ENCODE results near the gene PAM. TPM values are rescaled to one million over a fixed set of nuclear protein-coding genes. Genes with fewer than 3 reads are reported as not detected.
"Not testable (repeated sequence)": the region's sequence is repeated elsewhere in the genome, so short reads cannot be mapped to it uniquely, and the experiment has no call there.

PAM gene
- total and polyA plus RNA-seq, 5 experiments from 2014 or later = 8.0 to 15.9 (median 9.7) TPM

GRCh38 chr5:102903074-102903871 lies 148.2 kb downstream of the PAM start:
- no peak overlapping the region for H3K4me3 Mint-ChIP-seq
- ATAC-seq = no peak

DNA sequence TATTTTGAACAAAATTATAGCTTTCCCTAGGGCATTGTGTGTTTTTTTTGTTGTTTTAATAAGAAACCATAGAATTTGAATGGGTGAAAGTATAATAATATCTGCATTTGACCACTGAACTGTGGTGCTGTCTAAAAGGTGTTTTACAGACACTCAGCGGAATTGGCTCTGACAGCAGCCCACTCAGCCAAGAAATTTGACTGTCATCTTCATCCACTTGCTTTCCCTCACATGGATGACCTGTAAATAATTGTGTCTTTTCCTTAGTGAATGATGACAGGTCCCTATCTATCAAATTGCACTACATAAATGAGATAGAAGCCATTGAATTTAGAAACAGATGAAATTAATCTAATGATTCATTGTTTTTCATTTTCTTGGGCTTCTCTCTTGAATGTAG lies 150.0 kb downstream of the PAM start:
- no peaks in the 10 kb centered on the region for H3K4me1 Mint-ChIP-seq
- POLR2A ChIA-PET = no interaction called here
- H3K4me3 Mint-ChIP-seq = no peak overlapping the region
- no peaks in the 10 kb centered on the region for H3K27me3 Mint-ChIP-seq
- H3K9me3 Mint-ChIP-seq = peaks cover 0 to 10% (median 4%) of the 10 kb centered on the region in 9 donors
- ATAC-seq = no peak
- peaks cover 0 to 2% (median 0%) of the 10 kb centered on the region in 3 donors for H3K36me3 Mint-ChIP-seq
- DNase-seq = no peak
- no peak overlapping the region for H3K27ac Mint-ChIP-seq

More at GRCh38 chr5:102903074-102903871, 148.2 kb downstream of the PAM start:
- no peak for DNase-seq
- Mint-ChIP-seq H3K27me3 (no peaks in the 10 kb centered on the region), H3K9me3 (peaks cover 0 to 10% (median 4%) of the 10 kb centered on the region in 9 donors), H3K27ac (no peak overlapping the region), H3K36me3 (peaks cover 0 to 2% (median 0%) of the 10 kb centered on the region in 3 donors), H3K4me1 (peaks cover 0 to 5% (median 0%) of the 10 kb centered on the region in 4 donors)
- POLR2A ChIA-PET = no interaction called here

- DNase-seq, ATAC-seq, H3K36me3 Mint-ChIP-seq, H3K4me1 Mint-ChIP-seq, H3K27me3 Mint-ChIP-seq, POLR2A ChIA-PET, H3K27ac Mint-ChIP-seq, H3K4me3 Mint-ChIP-seq: not testable (repeated sequence)
- peaks cover 0 to 10% (median 4%) of the 10 kb centered on the region in 9 donors for H3K9me3 Mint-ChIP-seq
These were observed 152.0 kb downstream of the PAM start for GRCh38 chr5:102907099-102907498.

- Mint-ChIP-seq H3K27ac (no peak overlapping the region), H3K4me1 (no peaks in the 10 kb centered on the region), H3K9me3 (peaks cover 0 to 10% (median 4%) of the 10 kb centered on the region in 9 donors), H3K27me3 (no peaks in the 10 kb centered on the region), H3K36me3 (peaks cover 0 to 4% (median 3%) of the 10 kb centered on the region in 3 donors), H3K4me3 (no peak overlapping the region)
- ATAC-seq = no peak
- DNase-seq = no peak
- POLR2A ChIA-PET = no interaction called here
These were observed 155.4 kb downstream of the PAM start for GRCh38 chr5:102910240-102911226.

GRCh38 chr5:102911973-102912372 lies 156.9 kb downstream of the PAM start:
- Mint-ChIP-seq H3K4me3 (no peak overlapping the region), H3K27ac (no peak overlapping the region), H3K36me3 (peaks cover 0 to 4% (median 3%) of the 10 kb centered on the region in 3 donors), H3K4me1 (no peaks in the 10 kb centered on the region), H3K27me3 (no peaks in the 10 kb centered on the region), H3K9me3 (peaks cover 0 to under 1% (median 0%) of the 10 kb centered on the region in 9 donors)
- POLR2A ChIA-PET = no interaction called here
- ATAC-seq (no peak), DNase-seq (no peak)

DNA sequence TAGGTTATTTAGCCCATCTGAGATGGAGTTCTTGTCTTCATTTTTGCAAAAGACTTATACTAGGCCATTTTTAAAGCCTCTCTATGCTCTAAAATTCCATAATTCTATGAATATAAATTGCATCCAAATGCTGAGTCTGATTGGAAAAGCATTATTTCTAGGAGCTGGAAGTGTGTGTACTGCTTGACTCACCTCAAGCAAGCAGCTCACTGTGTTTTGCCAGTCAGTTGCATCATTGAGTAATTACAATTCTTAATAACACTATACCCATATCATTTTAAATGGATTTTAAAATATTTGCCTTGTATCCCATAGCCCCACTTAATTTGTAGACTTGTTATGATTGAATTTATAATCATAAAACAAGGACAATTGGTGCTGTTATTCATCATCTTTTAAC lies 161.0 kb downstream of the PAM start:
- no peak for ATAC-seq
- H3K36me3 Mint-ChIP-seq = peaks cover 0 to 6% (median 3%) of the 10 kb centered on the region in 3 donors
- no peak overlapping the region for H3K4me3 Mint-ChIP-seq
- no peak overlapping the region for H3K27ac Mint-ChIP-seq
- no peak for DNase-seq
- no peaks in the 10 kb centered on the region for H3K27me3 Mint-ChIP-seq
- POLR2A ChIA-PET = no interaction called here
- H3K4me1 Mint-ChIP-seq = no peaks in the 10 kb centered on the region
- no peaks in the 10 kb centered on the region for H3K9me3 Mint-ChIP-seq

GRCh38 chr5:102918986-102919610 lies 164.0 kb downstream of the PAM start:
- ATAC-seq (no peak), DNase-seq (no peak)
- no peaks in the 10 kb centered on the region for H3K4me1 Mint-ChIP-seq
- POLR2A ChIA-PET = no interaction called here
- H3K4me3 Mint-ChIP-seq = no peak overlapping the region
- H3K27ac Mint-ChIP-seq = no peak overlapping the region
- peaks cover 0 to 3% (median under 1%) of the 10 kb centered on the region in 3 donors for H3K36me3 Mint-ChIP-seq
- H3K27me3 Mint-ChIP-seq = no peaks in the 10 kb centered on the region
- H3K9me3 Mint-ChIP-seq = no peaks in the 10 kb centered on the region

DNA sequence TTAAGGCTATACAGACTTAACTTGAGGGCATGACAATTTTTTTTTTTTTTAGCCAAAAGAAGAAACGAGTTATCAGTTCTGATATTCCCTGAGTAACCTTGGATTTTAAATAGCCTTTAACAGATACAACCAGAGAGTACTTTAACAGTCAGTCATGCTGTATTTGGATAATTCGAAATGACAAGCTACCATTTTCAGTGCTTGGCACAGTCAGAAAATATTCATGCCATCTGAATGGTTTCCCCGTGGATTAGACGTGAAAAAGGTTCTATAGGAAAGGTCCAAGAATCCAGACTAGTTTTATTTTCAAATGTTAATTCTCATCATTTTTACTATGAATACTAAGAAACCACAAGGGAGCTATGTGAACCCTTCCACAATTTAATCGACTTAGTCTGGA lies 165.7 kb downstream of the PAM start:
- POLR2A ChIA-PET = no interaction called here
- Mint-ChIP-seq H3K4me1 (no peaks in the 10 kb centered on the region), H3K36me3 (peaks cover 0 to 4% (median 0%) of the 10 kb centered on the region in 3 donors), H3K27ac (no peak overlapping the region), H3K9me3 (no peaks in the 10 kb centered on the region), H3K4me3 (no peak overlapping the region), H3K27me3 (no peaks in the 10 kb centered on the region)
- DNase-seq (no peak), ATAC-seq (no peak)

GRCh38 chr5:102921341-102922044 lies 166.4 kb downstream of the PAM start:
- POLR2A ChIA-PET = no interaction called here
- Mint-ChIP-seq H3K9me3 (no peaks in the 10 kb centered on the region), H3K4me1 (no peaks in the 10 kb centered on the region), H3K27me3 (no peaks in the 10 kb centered on the region), H3K36me3 (peaks cover 0 to 4% (median 1%) of the 10 kb centered on the region in 3 donors), H3K27ac (no peak overlapping the region), H3K4me3 (no peak overlapping the region)
- no peak for DNase-seq
- ATAC-seq = no peak

- no peak for DNase-seq
- no peak for ATAC-seq
- Mint-ChIP-seq H3K27me3 (no peaks in the 10 kb centered on the region), H3K4me1 (no peaks in the 10 kb centered on the region), H3K4me3 (no peak overlapping the region), H3K27ac (no peak overlapping the region), H3K36me3 (peaks cover 0 to 5% (median 4%) of the 10 kb centered on the region in 3 donors), H3K9me3 (no peaks in the 10 kb centered on the region)
- POLR2A ChIA-PET = no interaction called here
These were observed 167.1 kb downstream of the PAM start for GRCh38 chr5:102922111-102922720.

GRCh38 chr5:102922799-102923477 lies 167.8 kb downstream of the PAM start:
- Mint-ChIP-seq H3K9me3 (no peaks in the 10 kb centered on the region), H3K4me1 (no peaks in the 10 kb centered on the region), H3K27me3 (no peaks in the 10 kb centered on the region), H3K27ac (no peak overlapping the region), H3K4me3 (no peak overlapping the region), H3K36me3 (peaks cover 0 to 5% (median 4%) of the 10 kb centered on the region in 3 donors)
- ATAC-seq (no peak), DNase-seq (no peak)
- POLR2A ChIA-PET = no interaction called here
